Stimulated activated CD4-positive, alpha-beta T cell treated with anti-CD3 and anti-CD28 coated beads, TNF-alpha, amount 100 ng/mL, for 4 hours (primary cell): ENCODE data around the gene NCAPD2.

Experiments used
- DNase-seq, 3 experiments: peaks; one replicate each; pipeline ENCODE4 v3.0.0-alpha.2; 2020; ENCODE audit warnings: low read depth in 3 of 3

The NCAPD2 gene

GRCh38 chr12:6534945-6535696 lies 41.2 kb downstream of the NCAPD2 start:
- DNase-seq: peak; percentile 55 to 63 (median 57)

GRCh38 chr12:6535697-6535946 lies 41.7 kb downstream of the NCAPD2 start:
- DNase-seq: no peak

GRCh38 chr12:6535960-6536847 lies 42.3 kb downstream of the NCAPD2 start:
- DNase-seq: no peak

- DNase-seq: no peak
Measured at GRCh38 chr12:6536894-6537579, 43.1 kb downstream of the NCAPD2 start.

GRCh38 chr12:6537580-6538419 lies 43.9 kb downstream of the NCAPD2 start:
- DNase-seq: peak; percentile 68 to 74 (median 71)

- DNase-seq: no peak
Measured at GRCh38 chr12:6538420-6539313, 44.8 kb downstream of the NCAPD2 start.

- DNase-seq: no peak
Measured at GRCh38 chr12:6539314-6539682, 45.4 kb downstream of the NCAPD2 start.

GRCh38 chr12:6539707-6540134 lies 45.8 kb downstream of the NCAPD2 start:
- no peak for DNase-seq

GRCh38 chr12:6540181-6540877 lies 46.4 kb downstream of the NCAPD2 start:
- no peak for DNase-seq

- DNase-seq: no peak
Measured at GRCh38 chr12:6541371-6542165, 47.7 kb downstream of the NCAPD2 start.

- no peak for DNase-seq
Measured at GRCh38 chr12:6542209-6543009, 48.5 kb downstream of the NCAPD2 start.

- no peak for DNase-seq
Measured at GRCh38 chr12:6546016-6546415, 52.1 kb downstream of the NCAPD2 start.

- DNase-seq: no peak
Measured at GRCh38 chr12:6547566-6547965, 53.7 kb downstream of the NCAPD2 start.

GRCh38 chr12:6547987-6548386 lies 54.1 kb downstream of the NCAPD2 start:
- DNase-seq: no peak

- DNase-seq: no peak
Measured at GRCh38 chr12:6548556-6548955, 54.7 kb downstream of the NCAPD2 start.

- DNase-seq: no peak
Measured at GRCh38 chr12:6548966-6549683, 55.2 kb downstream of the NCAPD2 start.

GRCh38 chr12:6549684-6550151 lies 55.8 kb downstream of the NCAPD2 start:
- DNase-seq: no peak
